SK-N-SH (cell line): Measurements from ENCODE around the gene KRTAP3-2.
"Not testable (repeated sequence)": the region's sequence is repeated elsewhere in the genome, so short reads cannot be mapped to it uniquely, and the experiment has no call there.

ENCODE experiments used
- CTCF ChIP-seq: fragments of 200-600 bp; sonication (generic); IDR thresholded peaks from 2 replicates; pipeline ENCODE4 v1.6.1; 2017; ENCODE audit warnings: antibody characterized with exemption, mild to moderate bottlenecking, moderate library complexity
- EP300 ChIP-seq, 2 experiments: IDR thresholded peaks; 2 replicates each; pipeline versions ENCODE4 v1.4.0 to v1.6.1; 2012; ENCODE audit warnings: borderline replicate concordance in 1 of 2, low read depth in 1 of 2, low read length in 1 of 2
- GATA2 ChIP-seq: sonication (generic); formaldehyde crosslinking; IDR thresholded peaks from 2 replicates; pipeline ENCODE4 v1.5.0; 2020; ENCODE audit warnings: mild to moderate bottlenecking, missing genetic modification reagents
- MEF2A ChIP-seq: IDR thresholded peaks from 2 replicates; pipeline ENCODE4 v1.4.0; 2012; ENCODE audit warnings: low read depth, borderline replicate concordance
- POLR2AphosphoS5 ChIP-seq: IDR thresholded peaks from 2 replicates; pipeline ENCODE4 v1.6.1; 2012; ENCODE audit warnings: low read depth, low read length
- RCOR1 ChIP-seq: fragments of 150-350 bp; IDR thresholded peaks from 2 replicates; pipeline ENCODE4 v1.6.1; 2017; ENCODE audit warnings: antibody characterized with exemption, low read length
- RFX5 ChIP-seq: IDR thresholded peaks from 2 replicates; pipeline ENCODE4 v1.6.1; 2012; ENCODE audit warnings: mild to moderate bottlenecking, improper control_type of control experiment, low read length
- TF ChIP-seq, protein P1 (sequence below): IDR thresholded peaks from 2 replicates; pipeline ENCODE4 v1.6.1; 2012; ENCODE audit warnings: mild to moderate bottlenecking, low read depth, low read length, moderate library complexity

- TF ChIP-seq CTCF; RFX5; RCOR1; MEF2A; EP300 (IDR thresholded peaks at IDR 0.05; ENCODE audit: borderline replicate concordance in 1 of 2, low read depth in 1 of 2, low read length in 1 of 2); POLR2AphosphoS5; GATA2 (CRISPR knock-in tag): not testable (repeated sequence)
- TF ChIP-seq, protein P1, sequence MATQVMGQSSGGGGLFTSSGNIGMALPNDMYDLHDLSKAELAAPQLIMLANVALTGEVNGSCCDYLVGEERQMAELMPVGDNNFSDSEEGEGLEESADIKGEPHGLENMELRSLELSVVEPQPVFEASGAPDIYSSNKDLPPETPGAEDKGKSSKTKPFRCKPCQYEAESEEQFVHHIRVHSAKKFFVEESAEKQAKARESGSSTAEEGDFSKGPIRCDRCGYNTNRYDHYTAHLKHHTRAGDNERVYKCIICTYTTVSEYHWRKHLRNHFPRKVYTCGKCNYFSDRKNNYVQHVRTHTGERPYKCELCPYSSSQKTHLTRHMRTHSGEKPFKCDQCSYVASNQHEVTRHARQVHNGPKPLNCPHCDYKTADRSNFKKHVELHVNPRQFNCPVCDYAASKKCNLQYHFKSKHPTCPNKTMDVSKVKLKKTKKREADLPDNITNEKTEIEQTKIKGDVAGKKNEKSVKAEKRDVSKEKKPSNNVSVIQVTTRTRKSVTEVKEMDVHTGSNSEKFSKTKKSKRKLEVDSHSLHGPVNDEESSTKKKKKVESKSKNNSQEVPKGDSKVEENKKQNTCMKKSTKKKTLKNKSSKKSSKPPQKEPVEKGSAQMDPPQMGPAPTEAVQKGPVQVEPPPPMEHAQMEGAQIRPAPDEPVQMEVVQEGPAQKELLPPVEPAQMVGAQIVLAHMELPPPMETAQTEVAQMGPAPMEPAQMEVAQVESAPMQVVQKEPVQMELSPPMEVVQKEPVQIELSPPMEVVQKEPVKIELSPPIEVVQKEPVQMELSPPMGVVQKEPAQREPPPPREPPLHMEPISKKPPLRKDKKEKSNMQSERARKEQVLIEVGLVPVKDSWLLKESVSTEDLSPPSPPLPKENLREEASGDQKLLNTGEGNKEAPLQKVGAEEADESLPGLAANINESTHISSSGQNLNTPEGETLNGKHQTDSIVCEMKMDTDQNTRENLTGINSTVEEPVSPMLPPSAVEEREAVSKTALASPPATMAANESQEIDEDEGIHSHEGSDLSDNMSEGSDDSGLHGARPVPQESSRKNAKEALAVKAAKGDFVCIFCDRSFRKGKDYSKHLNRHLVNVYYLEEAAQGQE = not testable (repeated sequence)
These were observed at the start of gene KRTAP3-2 for GRCh38 chr17:40999563-40999962.
